HG02852 (cell line): Measurements from ENCODE around the gene PLD2.

Experiments
- ATAC-seq: cut with Tn5 transposase; IDR thresholded peaks from one replicate; pipeline ENCODE4 v1.9.1; 2021; ENCODE audit warnings: mild to moderate bottlenecking, moderate library complexity; ENCODE audit not compliant: unreplicated experiment

Gene PLD2

GRCh38 chr17:4833941-4834680, 27.2 kb downstream of the PLD2 start:
- no peak for ATAC-seq

DNA sequence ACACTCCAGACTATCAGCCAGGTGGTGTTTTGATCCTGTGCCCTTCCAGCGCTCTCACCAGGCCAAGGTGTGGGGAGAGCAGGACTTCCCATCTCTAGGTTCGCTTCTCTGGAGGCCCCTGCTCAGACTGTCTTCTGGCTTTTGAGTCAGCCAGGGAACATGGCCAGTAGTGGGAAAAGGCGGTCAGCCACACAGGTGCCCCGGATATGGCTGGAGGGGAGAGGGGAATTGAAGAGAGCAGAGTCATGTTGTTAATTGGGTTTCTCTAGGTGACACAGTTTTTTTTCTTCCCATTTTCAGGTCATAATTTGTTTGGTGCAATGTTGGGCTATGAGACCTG, 27.7 kb downstream of the PLD2 start:
- no peak for ATAC-seq

DNA sequence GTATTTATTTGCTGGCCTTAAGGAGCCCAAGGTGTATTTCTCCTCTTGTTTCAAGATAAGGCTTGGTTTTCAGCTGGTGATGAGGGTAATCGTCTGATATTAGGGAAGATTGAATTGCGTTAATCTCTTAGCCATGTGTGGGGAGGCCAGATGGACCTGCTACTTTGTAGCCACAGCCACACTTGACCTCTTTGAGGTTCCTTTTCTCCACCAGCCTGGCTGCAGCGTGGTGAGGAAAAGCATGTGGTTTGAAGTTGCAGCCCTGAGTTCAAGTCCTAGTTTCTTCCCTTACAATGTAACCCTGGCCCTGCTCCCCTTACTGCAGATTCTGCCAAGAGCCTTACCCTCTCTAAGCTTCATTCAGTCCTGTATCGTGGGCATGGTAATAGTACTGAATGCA, 29.3 kb downstream of the PLD2 start:
- ATAC-seq = no peak

GRCh38 chr17:4837471-4838308, 30.7 kb downstream of the PLD2 start:
- ATAC-seq = no peak

GRCh38 chr17:4838309-4838785, 31.4 kb downstream of the PLD2 start:
- ATAC-seq = no peak

GRCh38 chr17:4839221-4839620, 32.3 kb downstream of the PLD2 start:
- ATAC-seq = no peak

GRCh38 chr17:4839965-4840892, 33.3 kb downstream of the PLD2 start:
- no peak for ATAC-seq

- ATAC-seq = no peak
Measured at GRCh38 chr17:4840893-4841242, 33.9 kb downstream of the PLD2 start.

DNA sequence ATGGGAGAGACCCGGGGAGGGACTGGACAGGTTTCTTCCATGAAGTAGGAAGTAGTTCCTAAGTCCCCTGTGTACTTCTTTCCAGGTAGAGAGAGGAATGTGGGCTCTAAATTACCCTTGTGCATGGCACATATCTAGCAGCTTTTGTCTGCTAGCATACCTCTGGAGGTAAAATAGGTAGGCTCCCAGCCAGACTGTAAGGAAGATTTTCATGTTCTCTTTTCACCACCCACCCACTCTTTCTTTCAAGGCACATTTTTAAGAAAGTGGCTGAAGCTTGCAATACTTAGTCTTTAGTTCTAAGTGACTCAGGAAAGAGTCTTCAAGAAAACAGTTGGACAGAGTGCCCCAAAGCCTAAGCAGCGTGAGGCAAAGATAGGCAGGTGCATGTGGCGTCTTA, 35.4 kb downstream of the PLD2 start:
- no peak for ATAC-seq

- ATAC-seq = no peak
Measured at GRCh38 chr17:4843321-4844000, 36.5 kb downstream of the PLD2 start.

DNA sequence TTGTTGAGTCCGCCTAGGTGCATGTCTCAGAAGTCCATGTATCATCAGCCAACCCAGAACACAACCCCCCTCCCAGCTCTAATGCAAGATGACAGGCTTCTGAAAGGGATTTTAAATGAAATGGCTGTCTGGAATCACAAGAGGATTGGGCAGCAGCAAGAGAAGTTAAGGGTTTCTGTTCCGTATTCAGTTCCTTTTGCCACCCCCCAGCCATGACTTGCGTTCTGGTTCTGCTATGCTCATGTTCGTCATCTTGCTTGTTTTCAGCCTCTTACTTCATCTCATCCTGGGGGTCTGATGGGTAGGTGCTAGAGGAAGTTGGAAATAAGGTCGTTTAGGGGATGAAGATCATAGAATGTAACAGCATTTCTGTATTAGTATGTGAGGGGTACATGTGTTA, 38.2 kb downstream of the PLD2 start:
- no peak for ATAC-seq

DNA sequence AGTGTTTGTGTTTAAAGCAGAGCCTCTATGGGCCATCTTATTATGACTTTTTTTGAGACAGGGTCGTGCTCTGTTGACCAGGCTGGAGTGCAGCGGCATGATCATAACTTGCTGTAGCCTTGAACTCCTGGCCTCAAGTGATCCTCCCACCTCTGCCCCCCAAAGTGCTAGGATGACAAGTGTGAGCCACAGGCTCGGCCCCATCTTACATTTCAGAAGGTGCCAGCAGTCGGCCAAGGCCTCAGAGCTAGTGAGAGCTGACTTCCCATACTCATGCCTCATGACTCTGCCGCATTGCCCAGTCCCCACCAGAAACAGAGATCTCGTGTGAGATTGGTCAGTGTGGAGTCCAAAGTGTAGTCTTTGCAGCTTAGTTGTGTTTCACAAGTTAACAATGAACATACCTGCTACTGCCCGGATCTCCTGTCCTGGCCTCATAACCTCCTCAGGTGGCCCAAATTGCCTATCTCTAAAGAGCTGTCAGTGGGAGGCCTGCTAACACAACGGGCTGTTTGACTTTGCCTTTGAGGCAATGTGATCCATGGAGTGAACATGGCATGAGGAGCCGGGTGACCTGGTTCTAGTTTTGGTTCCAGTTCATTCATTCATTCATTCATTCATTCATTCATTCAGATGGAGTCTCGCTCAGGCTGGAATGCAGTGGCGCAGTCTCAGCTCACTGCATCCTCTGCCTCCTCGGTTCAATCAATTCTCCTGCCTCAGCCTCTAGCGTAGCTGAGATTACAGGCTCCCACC, 39.9 kb downstream of the PLD2 start:
- no peak for ATAC-seq

DNA sequence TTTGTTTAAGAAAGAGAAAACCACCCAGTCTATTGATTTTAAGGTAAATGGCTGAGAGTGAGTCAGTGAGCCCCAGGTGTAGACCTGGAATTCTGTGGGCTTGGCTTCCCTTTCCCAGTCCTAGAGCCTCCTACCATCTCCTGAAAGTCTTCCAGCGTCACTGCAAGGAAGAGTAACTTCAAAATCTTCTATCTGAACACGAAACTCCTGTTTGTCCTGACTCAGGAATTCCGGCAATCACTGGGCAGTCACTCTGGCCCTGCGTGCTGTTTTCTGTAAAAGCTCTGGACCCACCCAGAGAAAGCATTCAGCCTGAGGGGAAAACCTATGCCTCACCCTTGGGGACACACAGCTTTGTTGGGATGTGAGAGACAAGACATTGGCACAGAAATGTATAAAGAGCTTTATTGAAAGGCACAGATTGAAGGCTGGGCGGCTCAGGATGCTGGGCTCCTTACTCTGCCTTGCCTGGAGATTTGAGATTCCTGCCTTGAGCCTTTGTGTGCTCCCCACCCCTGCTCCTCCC, 42.1 kb downstream of the PLD2 start:
- no peak for ATAC-seq

GRCh38 chr17:4850246-4850645, 43.3 kb downstream of the PLD2 start:
- no peak for ATAC-seq

GRCh38 chr17:4851084-4851483, 44.1 kb downstream of the PLD2 start:
- no peak for ATAC-seq

GRCh38 chr17:4852567-4853207, 45.7 kb downstream of the PLD2 start:
- no peak for ATAC-seq

DNA sequence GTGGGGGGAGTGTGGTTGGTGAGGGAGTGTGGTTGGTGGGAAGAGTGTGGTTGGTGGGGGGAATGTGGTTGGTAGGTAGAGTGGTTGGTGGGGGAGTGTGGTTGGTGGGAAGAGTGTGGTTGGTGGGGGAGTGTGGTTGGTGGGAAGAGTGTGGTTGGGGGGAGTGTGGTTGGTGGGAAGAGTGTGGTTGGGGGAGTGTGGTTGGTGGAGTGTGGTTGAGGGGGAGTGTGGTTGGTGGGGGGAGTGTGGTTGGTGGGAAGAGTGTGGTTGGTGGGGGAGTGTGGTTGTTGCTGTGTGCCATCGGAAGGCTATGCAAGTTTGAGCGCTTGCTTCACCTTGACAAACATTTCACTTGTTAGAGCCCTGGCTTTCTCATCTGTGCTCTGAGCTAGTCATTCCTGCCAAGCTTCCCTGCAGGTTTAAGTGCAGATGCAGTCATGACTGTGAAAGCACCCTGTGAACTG, 46.3 kb downstream of the PLD2 start:
- ATAC-seq = no peak

DNA sequence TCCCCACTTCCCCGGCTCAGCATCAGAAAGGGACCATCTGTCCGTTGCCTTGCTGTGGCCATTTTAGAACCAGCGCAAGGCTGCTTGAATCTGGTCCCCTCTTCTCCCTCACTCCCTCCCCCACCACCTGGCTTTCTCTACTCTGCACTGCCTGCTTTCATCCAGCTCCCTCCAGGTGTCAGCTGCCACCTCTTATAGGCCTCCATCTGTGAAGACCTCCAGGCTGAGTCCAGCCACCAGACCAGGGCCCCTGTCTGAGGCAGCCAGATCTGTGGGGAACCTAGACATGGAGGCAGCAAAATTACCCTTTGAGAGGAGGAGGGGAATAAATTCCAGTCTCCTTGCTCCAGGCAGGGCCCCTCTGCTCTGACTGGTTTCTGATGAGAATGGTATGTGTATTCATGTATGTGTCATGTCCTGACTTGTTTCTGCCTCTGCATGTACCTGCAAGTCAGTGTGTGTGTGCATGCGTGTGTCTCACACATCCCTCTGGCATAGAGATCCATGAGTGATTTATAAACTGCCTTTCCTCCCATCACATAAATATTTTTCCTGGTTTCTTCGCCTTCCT, 47.2 kb downstream of the PLD2 start:
- no peak for ATAC-seq
